Measurements from ENCODE around the gene PDE6A.

DNA sequence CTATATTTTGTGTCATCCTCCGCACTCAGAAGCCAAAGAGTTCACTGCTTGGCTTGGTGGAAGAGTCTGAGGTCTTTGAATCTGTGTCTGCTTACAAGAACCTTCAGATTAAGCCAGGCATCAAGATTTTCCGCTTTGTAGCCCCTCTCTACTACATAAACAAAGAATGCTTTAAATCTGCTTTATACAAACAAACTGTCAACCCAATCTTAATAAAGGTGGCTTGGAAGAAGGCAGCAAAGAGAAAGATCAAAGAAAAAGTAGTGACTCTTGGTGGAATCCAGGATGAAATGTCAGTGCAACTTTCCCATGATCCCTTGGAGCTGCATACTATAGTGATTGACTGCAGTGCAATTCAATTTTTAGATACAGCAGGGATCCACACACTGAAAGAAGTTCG is 36.6 kb upstream of the PDE6A start:
- TF ChIP-seq, protein P1, sequence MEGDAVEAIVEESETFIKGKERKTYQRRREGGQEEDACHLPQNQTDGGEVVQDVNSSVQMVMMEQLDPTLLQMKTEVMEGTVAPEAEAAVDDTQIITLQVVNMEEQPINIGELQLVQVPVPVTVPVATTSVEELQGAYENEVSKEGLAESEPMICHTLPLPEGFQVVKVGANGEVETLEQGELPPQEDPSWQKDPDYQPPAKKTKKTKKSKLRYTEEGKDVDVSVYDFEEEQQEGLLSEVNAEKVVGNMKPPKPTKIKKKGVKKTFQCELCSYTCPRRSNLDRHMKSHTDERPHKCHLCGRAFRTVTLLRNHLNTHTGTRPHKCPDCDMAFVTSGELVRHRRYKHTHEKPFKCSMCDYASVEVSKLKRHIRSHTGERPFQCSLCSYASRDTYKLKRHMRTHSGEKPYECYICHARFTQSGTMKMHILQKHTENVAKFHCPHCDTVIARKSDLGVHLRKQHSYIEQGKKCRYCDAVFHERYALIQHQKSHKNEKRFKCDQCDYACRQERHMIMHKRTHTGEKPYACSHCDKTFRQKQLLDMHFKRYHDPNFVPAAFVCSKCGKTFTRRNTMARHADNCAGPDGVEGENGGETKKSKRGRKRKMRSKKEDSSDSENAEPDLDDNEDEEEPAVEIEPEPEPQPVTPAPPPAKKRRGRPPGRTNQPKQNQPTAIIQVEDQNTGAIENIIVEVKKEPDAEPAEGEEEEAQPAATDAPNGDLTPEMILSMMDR (IDR thresholded peaks at IDR 0.05; ENCODE audit: low read depth, low read length): no peak
- no peak for TF ChIP-seq EZH2phosphoT487 (IDR thresholded peaks at IDR 0.05; ENCODE audit: low read depth)
